GM19463 (cell line): Measurements from ENCODE around the gene OXA1L.
"Not testable (repeated sequence)": the region's sequence is repeated elsewhere in the genome, so short reads cannot be mapped to it uniquely, and the experiment has no call there.

Source experiments
- ATAC-seq: cut with Tn5 transposase; IDR thresholded peaks from one replicate; pipeline ENCODE4 v1.9.1; 2021; ENCODE audit warnings: mild to moderate bottlenecking, moderate library complexity; ENCODE audit not compliant: unreplicated experiment

Gene OXA1L

DNA sequence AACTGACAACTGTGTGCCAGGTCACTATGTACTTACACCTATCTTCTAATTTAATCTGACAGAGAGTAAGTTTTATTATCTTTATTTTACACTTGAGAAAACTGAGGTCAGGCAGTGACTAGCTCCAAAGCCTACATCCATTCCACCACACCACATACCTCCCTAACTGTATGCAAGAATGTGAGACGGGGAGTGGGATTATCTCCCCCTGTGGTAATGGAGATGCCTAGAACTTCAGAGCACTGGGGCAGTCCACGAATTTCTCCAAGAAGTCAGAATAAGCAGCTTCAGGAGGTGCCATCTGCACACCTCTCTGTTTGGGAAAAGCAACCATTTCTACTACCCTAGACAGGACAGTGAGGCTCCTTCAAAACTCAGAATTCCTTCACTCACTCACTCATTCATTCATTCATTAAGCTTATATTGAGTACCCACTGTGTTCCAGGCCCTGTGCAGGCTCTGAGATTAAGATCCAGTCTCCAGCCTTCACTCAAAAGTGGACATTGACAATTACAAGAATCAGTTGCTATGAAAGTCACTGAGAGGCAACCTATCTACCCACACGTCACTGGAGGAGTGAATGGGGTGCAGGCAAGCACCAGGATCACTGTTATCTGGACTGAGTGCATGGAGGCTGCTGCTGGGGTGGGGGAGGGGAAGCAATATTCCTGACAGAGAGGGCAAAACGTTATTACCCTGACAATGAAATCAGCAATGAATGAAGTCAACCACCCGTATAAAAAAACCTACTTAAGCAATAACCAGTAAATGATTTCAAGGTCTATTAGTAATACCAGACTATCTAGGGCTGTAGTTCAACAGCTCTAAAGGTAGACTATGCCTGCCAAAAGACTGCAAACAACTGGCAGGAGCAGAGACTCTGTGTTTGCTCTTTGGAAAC is 30.8 kb downstream of the OXA1L start:
- ATAC-seq, result no peak

DNA sequence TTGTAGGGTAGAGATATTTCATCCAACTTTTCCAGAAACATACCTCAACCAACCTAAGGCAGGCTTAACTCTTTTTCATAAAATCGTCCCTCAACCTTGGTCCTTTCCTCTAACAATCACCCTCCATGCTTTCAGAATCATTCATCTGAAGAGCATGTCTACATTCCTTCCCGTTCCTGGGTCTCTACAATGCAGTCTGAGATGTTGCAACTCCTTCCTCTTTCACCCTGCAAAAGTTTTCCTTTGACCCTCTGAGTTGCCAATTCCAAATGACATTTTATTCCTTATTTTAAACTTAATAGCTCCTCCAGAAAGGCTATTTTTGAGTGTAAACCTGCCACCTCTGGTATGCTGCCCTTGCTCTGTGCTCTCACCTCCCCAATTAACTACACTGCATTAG is 32.0 kb downstream of the OXA1L start:
- ATAC-seq, result no peak

DNA sequence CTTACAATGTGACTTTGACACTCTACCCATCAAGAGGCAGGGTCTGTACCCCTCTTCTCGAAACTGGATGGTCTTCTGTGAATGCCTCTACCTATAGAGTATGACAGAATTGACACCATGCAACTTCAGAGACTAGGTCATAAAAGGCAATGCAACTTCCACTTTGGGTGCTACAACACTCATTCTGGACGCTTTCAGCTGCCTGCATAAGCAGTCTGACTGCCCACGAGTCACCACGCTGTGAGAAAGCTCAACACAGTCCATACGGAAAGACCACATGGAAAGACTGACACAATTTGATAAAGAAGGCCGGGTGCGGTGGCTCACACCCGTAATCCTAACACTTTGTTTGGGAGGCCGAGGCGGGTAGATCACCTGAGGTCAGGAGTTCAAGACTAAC is 33.9 kb downstream of the OXA1L start:
- ATAC-seq, result no peak

DNA sequence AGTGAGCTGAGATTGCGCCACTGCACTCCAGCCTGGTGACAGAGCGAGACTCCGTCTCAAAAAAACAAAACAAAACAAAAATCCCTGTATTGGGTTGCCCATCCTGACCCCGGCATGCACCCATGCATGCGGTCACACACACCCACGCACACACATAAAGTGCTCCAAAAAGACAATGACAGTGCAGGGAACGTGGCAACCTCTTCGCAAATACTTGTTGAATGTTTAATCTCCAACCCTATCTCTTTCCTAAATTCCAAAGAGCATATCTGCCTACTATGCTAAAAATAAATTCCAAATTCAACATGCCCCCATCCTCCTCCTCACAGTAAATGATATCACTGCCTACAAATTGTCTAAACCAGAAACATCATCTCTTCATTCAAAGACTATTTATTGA is 35.2 kb downstream of the OXA1L start:
- ATAC-seq, result no peak

DNA sequence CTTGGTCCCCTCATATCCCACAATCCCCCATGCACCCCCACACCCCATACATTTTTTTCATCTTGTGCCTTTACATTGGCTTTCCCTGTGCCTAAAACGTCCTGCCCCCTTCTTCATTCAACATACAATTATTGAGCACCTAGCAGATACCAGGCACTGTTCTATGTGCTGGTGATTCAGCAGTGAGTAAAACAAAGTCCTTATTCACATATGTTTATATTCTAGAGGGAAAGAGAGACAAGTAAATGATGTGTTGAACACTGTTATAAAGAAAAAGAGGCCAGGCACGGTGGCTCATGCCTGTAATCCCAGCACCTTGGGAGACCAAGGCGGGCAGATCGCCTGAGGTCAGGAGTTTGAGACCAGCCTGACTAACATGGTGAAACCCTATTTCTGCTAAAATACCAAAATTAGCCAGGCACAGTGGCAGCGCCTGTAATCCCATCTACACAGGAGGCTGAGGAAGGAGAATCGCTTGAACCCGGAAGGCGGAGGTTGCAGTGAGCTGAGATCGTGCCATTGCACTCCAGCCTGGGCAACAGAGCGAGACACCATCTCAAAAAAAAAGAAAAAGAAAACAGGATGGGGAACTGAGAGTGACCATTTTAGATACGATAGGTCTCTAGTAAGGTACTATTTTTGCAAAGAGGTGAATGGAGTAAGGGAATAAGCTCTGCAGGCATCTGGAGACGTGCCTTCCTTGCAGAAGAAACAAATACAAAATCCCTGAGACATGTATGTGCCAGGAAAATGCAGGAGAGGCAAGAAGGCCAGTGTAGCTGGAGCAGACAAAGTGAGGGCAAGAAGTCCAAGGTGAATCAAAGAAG is 36.6 kb downstream of the OXA1L start:
- no peak for ATAC-seq

DNA sequence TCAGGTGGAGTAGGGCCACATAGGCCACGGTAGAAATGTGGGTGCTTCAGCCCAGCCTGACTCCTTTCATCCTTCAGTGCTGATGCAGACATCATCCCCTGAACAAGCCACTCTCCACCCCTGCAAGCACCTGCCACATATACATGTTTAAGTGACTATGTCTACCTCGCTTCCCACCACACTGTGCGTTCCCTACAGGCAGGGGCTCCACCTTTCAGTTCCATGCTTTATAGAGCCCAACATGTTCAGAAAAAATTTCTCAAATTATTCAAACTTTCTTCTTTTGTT is 37.1 kb downstream of the OXA1L start:
- no peak for ATAC-seq

DNA sequence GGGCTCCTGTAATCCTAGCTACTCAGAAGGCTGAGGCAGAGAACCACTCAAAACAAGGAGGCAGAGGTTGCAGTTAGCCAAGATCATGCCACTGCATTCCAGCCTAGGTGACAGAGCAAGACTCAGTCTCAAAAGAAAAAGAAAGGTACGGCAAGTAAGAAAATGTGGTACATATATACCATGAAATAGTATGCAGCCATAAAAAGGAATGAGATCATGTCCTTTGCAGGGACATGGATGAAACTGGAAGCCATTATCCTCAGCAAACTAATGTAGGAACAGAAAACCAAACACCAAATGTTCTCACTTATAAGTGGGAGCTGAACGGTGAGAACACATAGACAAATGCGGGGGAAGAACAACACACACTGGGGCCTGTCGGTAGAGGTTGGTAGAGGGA is 38.7 kb downstream of the OXA1L start:
- not testable (repeated sequence) for ATAC-seq

DNA sequence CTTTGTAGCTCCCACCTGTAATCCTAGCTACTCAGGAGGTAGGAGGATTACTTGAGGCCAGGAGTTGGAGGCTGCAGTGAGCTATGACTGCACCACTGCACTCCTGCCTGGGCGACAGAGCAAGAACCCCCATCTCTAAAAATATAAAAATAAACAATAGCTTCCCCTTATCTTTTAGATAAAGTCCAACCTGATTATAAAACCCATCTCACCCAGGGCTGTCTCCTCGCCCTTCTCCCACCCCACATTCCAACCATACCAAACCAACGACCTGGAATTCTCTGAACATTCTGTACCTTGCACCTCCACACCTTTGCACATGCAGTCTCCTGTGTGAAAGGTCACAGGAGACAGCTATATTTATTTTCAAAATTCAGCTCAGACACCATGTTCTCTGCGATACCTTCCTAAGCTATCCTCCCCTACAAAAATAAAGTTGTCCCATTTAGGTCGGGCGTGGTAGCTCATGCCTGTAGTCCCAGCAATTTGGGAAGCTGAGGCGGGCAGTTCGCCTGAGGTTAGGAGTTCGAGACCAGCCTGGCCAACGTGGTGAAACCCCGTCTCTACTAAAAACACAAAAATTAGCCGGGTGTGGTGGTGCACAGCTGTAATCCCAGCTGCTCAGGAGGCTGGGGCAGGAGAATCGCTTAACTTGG is 41.1 kb downstream of the OXA1L start:
- no peak for ATAC-seq

DNA sequence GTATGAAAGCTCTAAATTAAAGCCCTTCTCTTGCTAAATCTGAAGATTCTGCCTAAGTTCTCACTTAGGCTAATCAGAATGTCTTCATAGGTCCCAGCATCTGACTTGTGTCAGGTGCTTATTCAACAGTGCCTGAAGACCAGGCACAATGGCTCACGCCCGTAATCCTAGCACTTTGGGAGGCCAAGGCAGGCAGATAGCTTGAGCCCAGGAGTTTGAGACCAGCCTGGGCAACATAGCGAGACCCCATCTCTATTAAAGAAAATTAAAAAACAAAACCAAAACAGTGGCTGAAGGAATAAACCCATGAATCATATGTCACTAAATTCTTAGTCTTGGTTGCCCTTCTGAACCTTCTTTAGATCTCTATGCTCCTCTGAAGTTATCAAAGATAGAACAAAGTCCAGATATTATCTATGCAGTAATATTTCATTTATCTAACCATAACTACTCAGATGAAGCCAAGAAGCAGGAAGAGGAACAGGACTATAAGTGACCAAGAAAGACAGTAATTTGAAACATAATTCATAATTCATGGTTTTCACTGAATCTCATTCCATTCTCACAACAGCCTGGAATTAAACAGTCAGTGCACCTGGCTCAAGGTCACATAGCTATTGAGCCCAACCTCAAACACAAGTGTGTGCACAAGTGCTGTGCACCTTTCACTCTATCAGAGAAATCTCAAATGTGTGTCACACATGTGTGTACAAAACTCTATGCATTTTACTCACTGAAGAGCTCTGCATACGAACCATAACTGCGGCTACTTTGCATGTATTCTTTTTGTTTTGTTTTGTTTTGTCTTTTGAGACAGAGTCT is 42.1 kb downstream of the OXA1L start:
- no peak for ATAC-seq

DNA sequence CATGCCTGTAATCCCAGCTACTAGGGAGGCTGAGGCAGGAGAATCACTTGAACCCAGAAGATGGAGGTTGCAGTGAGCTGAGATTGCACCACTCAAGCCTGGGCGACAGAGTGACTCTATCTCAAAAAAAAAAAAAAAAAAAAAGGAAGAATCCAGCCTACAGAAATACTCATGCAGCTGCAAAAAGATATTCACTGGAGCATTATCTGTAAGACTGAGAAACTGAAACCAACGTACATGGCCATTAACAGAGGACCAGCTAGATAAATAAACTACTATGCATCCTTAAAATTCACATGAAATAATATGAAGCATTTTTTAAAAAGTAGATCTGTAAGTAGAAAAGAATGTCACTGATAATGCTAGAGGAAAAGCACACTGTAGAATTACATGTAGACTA is 45.2 kb downstream of the OXA1L start:
- no peak for ATAC-seq

DNA sequence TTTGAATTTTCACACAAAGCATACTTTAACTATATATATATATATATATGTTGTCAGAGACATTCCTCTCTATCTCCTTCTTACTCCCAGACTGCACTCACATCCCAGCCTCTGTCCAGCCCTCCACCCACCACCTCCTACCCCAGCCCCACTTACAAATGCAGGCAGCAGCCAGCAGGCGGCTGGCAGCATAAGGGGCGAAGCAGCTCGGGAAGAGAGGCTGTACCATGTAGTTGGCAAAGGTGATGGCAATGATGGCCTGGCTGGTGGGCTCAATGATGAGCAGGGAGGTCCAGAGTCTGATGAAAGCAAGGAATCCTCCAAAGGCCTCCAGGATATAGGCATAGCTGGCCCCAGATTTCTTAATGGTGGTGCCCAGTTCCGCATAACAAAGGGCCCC is 46.3 kb downstream of the OXA1L start:
- no peak for ATAC-seq

DNA sequence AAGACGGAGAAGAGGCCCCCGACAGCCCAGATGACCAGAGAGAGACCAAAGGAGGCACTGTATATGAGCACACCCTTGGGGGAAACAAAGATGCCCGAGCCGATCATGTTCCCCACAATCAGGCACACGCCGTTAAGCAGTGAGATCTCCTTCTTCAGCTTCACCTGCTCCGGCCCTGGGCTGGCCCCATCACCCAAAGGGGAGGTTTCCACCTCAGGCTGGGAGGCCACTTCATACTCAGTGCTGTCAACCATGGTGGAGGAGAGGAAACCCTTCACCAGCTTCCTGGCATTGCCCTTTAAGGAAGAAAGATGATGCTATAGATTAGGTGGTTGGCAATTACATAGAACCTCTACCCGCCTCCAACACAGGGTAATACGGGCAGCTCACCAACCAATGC is 46.7 kb downstream of the OXA1L start:
- no peak for ATAC-seq

DNA sequence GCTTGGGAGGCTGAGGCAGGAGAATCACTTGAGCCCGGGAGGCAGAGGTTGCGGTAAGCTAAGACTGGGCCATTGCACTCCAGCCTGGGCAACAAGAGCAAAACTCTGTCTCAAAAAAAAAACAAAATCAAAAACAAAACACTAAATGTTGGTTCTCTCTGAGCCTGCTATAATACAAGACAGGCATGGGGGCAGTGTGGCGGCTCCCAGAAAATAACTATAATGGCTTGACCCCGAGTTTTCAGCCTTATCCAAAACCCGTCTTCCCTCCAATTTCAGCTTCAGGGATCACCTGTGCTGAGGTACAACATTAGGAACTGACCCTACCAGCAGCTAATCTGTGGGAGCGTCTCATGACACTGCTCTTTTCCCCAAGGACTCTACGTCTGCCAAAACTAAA is 47.9 kb downstream of the OXA1L start:
- ATAC-seq, result no peak

DNA sequence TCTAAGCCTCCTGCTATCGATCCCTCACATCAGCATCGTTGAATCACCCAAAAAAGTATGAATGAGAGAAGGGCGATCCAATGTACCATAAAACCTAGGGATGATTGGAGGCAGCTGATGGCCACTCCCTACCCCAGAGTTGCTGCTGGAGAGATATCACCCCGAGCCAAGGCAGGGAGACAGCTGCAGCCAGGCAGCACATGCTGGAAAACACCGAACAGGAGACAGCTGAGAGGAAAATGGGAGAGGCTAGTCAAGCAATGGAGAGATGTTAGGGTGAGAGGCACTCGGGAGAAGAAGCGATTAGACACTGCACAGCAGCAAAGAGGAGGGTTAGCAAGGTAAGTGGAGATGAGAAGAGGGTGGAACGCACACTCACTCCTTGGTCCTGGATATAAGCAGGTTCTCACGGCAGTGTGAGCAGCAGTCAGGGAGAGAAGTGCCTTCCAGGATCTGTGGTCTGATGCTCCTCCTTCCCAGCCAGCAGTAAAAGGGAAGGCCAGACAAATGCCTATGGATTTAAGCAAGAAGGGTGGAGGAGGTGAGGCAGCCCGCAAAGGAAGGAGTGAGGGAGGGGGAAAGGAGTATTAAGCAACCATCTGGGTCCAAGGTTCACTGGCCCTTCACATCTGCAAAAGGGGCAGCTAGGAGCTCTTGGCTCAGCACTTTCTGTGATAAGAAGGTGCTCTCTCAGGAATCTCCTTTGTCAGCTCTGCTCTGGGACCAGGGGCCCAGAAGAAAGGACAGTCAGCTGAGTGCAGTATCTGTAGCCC is 48.6 kb downstream of the OXA1L start, which contains the start of gene SLC7A7:
Gene SLC7A7 (minus strand): TSS at position 495 of the 773 bp plus-strand sequence. CDS start 2,037 bp downstream, outside the sequence.
- ATAC-seq, result no peak

DNA sequence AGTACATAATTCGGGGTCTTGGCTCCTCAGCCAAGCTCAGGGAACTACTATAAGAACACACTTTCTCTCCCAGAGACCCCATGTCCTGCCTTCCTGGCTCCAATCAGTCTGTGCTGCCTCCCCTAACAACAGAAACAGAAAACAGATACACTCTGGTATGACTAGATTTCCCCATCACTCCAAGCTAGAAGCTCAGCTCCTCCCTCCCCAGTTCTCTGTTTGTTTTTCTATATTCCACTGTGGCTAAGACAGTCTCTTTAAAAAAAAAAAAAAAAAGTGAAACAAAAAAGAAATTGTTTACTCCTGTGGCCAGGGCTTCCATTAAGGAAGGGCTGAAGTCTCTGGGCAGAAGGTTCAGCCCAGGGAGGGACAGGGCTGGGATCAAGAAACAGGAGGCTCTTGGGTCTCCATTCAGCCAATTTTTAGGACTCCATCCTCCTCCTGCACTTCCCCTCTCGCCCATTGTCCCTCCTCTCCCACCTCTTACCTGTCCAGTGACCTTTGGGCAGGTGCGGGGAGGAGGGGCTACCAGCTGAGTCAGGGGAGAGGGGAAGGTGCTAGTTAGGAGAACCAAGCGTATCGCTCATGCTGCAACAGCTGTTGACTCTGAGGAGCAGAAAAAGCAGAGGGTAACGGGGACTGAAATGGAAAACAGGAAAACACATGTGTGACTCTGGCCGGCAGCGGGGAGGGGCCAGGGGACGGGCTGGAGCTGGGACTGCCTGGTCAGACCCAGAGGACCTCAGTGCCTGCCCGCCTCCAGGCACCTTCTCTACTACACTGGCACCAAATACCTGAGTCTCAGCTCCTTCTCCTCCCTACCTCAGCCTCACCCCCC is 52.9 kb downstream of the OXA1L start:
- no peak for ATAC-seq

DNA sequence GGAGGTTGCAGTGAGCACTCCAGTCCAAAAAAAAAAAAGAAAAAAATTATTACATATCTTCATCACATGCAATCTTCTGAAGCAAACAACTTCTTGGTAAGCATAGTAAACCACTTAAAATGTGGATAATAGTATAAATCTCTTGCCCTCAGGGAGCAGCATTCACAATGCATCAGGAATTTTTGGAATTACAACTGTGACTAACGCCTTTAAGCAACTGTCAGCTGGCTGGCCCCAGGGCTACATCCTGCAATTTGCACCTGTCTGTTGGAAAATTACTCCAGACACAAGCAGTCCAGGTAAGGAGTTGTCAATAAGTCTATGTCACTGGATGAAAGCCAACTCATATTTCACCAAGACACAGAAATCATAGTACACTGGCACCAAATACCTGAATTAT is 54.2 kb downstream of the OXA1L start:
- ATAC-seq, result no peak

DNA sequence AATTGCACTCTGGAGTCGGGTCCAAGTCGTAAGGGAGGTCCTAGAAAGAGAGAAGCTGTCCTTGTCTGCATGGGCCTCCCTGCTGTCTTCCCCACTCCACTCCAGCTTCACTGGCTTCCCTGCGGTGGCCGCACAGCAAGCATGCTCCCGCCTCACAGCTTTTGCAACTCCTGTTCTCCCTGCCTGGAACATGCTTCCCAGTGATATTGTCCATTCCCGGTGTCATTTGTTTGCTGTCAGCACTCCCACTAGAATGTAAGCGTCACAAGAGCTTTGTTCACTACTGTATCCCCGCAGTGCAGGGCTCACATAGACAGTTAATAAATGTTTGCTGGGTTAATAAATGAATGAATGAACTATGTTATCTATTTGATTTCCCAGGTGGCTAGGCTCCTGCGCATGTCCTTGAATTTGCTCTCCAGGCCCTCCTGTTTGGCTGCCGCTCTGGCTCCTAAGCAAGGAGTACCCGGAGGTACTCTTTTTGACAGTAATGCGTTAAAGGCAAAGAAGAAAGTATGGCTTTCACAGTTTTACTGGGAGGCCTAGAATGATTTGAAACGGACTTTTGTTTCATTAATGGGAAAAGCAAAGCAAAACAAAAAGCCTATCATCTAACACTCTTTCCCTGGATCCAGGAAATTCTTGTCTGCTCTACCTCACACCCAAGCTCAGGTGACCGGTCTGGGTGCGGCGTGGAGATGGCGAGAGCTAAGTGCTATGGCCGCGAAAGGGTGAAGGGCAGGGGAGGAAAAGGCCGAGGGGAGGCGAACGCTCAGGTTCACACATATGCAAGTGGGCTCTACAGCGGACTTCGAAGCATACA is 54.9 kb downstream of the OXA1L start:
- ATAC-seq, result no peak

DNA sequence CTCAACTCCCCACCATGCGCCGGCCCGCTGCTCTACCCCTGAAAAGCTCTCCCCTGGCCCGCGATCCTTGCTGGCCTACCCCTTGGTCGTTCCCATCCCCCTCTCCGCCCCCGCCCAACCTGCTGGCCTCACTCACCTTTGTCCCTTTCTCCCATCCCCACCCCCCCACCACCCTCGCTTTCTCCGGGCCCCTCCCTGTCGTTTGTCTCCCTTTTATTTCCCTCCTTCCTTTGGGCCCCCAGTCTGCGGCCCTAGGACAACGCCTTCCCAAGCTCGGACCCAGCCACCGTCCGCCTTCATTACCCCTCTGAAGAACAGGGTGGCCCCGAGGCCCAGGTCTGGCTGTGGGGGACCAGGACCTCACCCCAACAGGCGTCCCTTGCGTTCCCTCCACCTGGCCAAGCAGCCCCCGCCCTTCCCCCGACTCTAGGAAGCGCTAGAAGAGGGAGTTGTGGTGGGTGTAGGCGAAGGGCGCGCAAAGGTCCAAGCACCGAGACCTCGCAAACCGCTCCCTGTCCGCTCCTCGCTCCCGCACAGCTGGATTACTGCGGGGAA is 55.6 kb downstream of the OXA1L start:
- ATAC-seq, result no peak
